Activated CD4-positive, alpha-beta T cell treated with anti-CD3 and anti-CD28 coated beads, Interleukin-2, amount 10 ng/mL, durations not matched to agents 7 days and 5 days (primary cell): ENCODE measurements around the gene XRCC3. TPM values are rescaled to one million over a fixed set of nuclear protein-coding genes. Genes with fewer than 3 reads are reported as not detected.

Source experiments
- CTCF ChIA-PET: fragments of 350-600 bp; sonication (Branson Sonifier 250); formaldehyde crosslinking; loops from one replicate; lab custom pipeline; 2021; ENCODE audit warnings: antibody characterized with exemption; lab: Charles Lee
- POLR2A ChIA-PET: fragments of 350-600 bp; sonication (Branson Sonifier 250); formaldehyde crosslinking; loops from one replicate; lab custom pipeline; 2021; ENCODE audit warnings: antibody characterized with exemption; lab: Charles Lee
- DNase-seq: peaks from one replicate; pipeline ENCODE4 v3.0.0-alpha.2; 2020
- H3K27ac Mint-ChIP-seq: one replicate; pipeline ENCODE4 v1.8.0; 2021; ENCODE audit warnings: mild to moderate bottlenecking, moderate library complexity, mixed read lengths
- H3K27me3 Mint-ChIP-seq: one replicate; pipeline ENCODE4 v1.8.0; 2021; ENCODE audit warnings: mixed read lengths
- H3K36me3 Mint-ChIP-seq: one replicate; pipeline ENCODE4 v1.8.0; 2021; ENCODE audit warnings: low read depth, mixed read lengths
- H3K4me1 Mint-ChIP-seq: one replicate; pipeline ENCODE4 v1.8.0; 2021; ENCODE audit warnings: mixed read lengths
- H3K4me3 Mint-ChIP-seq: one replicate; pipeline ENCODE4 v1.8.0; 2021; ENCODE audit warnings: mild to moderate bottlenecking, moderate library complexity, mixed read lengths
- H3K9me3 Mint-ChIP-seq: one replicate; pipeline ENCODE4 v1.8.0; 2021; ENCODE audit warnings: mixed read lengths
- total RNA-seq, 2 experiments: library from RNA; stranded (reverse); gene quantifications; one replicate each; pipeline ENCODE4 v1.2.3, GENCODE V29; 2021

The XRCC3 gene
- total RNA-seq: 10 to 100 TPM; 36.4 to 37.4 TPM

GRCh38 chr14:103715052-103716000 is at the start of gene XRCC3, which contains the start of gene ZFYVE21:
Gene XRCC3 (minus strand): TSS chr14:103715451. CDS start chr14:103711087, 4,364 bp downstream.
Gene ZFYVE21 (plus strand): TSS chr14:103715810. CDS start chr14:103715842, 32 bp downstream.
- Mint-ChIP-seq H3K27me3 (no peaks in the 10 kb centered on the region), H3K4me3 (peak within 1 kb of the TSS; percentile 97), H3K9me3 (no peaks in the 10 kb centered on the region), H3K36me3 (peaks cover 3% of the 10 kb centered on the region), H3K27ac (peak within 1 kb of the TSS; percentile 96), H3K4me1 (peaks cover 70% of the 10 kb centered on the region)
- POLR2A ChIA-PET: no interaction called here
- peak; percentile 100 for DNase-seq
- CTCF ChIA-PET: interaction anchor here (0.6 to 1.5 kb wide), 4 partner anchors 11 to 956 kb away, joined by 3 read pairs; no protein-coding TSS in a partner anchor

- Mint-ChIP-seq H3K9me3 (no peaks in the 10 kb centered on the region), H3K4me3 (no peak overlapping the region), H3K27me3 (no peaks in the 10 kb centered on the region), H3K4me1 (no peaks in the 10 kb centered on the region), H3K36me3 (no peaks in the 10 kb centered on the region), H3K27ac (no peak overlapping the region)
- DNase-seq: no peak
- ChIA-PET CTCF (no interaction called here), POLR2A (no interaction called here)
These were observed 48.7 kb upstream of the XRCC3 start for GRCh38 chr14:103763730-103764488.

DNA sequence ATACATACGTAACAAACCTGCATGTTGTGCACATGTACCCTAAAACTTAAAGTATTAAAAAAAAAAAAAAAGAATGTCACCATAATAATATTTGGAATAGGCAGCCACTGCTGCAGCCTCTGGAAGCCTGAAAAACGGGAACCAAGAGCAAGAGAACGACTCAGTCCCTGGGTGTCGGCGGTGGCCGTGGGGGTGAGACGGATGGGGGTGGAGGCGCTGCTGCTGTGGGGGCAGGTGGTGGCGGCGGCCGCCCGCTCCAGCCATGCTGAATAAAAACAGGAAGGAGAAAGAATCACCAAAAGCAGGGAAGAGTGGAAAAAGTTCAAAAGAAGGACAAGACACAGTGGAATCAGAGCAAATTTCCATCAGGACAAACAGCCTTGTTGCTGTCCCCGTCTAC is 47.3 kb upstream of the XRCC3 start:
- POLR2A ChIA-PET: no interaction called here
- no peaks in the 10 kb centered on the region for H3K27me3 Mint-ChIP-seq
- H3K9me3 Mint-ChIP-seq: no peaks in the 10 kb centered on the region
- CTCF ChIA-PET: no interaction called here
- no peak overlapping the region for H3K27ac Mint-ChIP-seq
- H3K4me1 Mint-ChIP-seq: no peaks in the 10 kb centered on the region
- H3K36me3 Mint-ChIP-seq: no peaks in the 10 kb centered on the region
- no peak overlapping the region for H3K4me3 Mint-ChIP-seq
- DNase-seq: no peak

- no peaks in the 10 kb centered on the region for H3K9me3 Mint-ChIP-seq
- H3K4me3 Mint-ChIP-seq: no peak overlapping the region
- no peak overlapping the region for H3K27ac Mint-ChIP-seq
- no peaks in the 10 kb centered on the region for H3K27me3 Mint-ChIP-seq
- ChIA-PET POLR2A (no interaction called here), CTCF (no interaction called here)
- no peaks in the 10 kb centered on the region for H3K4me1 Mint-ChIP-seq
- no peak for DNase-seq
- H3K36me3 Mint-ChIP-seq: no peaks in the 10 kb centered on the region
These were observed 46.8 kb upstream of the XRCC3 start for GRCh38 chr14:103762036-103762435.

GRCh38 chr14:103758059-103758776 is 43.0 kb upstream of the XRCC3 start:
- Mint-ChIP-seq H3K36me3 (no peaks in the 10 kb centered on the region), H3K27me3 (no peaks in the 10 kb centered on the region), H3K27ac (no peak overlapping the region), H3K4me1 (no peaks in the 10 kb centered on the region), H3K4me3 (no peak overlapping the region), H3K9me3 (no peaks in the 10 kb centered on the region)
- CTCF ChIA-PET: interaction anchor here (0.6 to 1.0 kb wide), 2 partner anchors 10 to 231 kb away, joined by 4 read pairs; no protein-coding TSS in a partner anchor
- POLR2A ChIA-PET: no interaction called here
- no peak for DNase-seq

- Mint-ChIP-seq H3K27me3 (no peaks in the 10 kb centered on the region), H3K36me3 (no peaks in the 10 kb centered on the region), H3K9me3 (no peaks in the 10 kb centered on the region), H3K4me1 (peaks cover 2% of the 10 kb centered on the region), H3K4me3 (no peak overlapping the region), H3K27ac (no peak overlapping the region)
- ChIA-PET POLR2A (no interaction called here), CTCF (no interaction called here)
- no peak for DNase-seq
These were observed 39.8 kb upstream of the XRCC3 start for GRCh38 chr14:103755060-103755459.

DNA sequence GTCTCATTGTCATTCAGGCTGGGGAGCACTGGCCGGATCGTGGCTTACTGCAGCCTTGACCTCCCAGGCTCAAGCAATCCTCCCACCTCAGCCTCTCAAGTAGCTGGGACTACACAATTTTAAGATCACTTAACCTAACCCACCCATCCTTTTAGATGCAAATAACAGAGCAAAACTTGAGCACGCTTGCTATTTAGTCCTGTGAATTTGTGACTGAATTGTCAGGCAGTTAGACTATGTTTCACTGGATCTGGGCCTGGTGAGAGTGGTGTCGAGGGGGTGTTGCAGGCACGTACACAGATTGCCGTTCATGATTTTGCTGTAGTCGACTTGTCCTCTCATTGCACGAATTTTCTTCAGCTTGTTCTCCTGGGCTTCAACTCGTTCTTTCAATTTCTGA is 38.5 kb upstream of the XRCC3 start:
- no peaks in the 10 kb centered on the region for H3K36me3 Mint-ChIP-seq
- peaks cover 7% of the 10 kb centered on the region for H3K4me1 Mint-ChIP-seq
- ChIA-PET POLR2A (no interaction called here), CTCF (no interaction called here)
- no peak for DNase-seq
- H3K9me3 Mint-ChIP-seq: no peaks in the 10 kb centered on the region
- H3K27ac Mint-ChIP-seq: no peak overlapping the region
- no peak overlapping the region for H3K4me3 Mint-ChIP-seq
- no peaks in the 10 kb centered on the region for H3K27me3 Mint-ChIP-seq

DNA sequence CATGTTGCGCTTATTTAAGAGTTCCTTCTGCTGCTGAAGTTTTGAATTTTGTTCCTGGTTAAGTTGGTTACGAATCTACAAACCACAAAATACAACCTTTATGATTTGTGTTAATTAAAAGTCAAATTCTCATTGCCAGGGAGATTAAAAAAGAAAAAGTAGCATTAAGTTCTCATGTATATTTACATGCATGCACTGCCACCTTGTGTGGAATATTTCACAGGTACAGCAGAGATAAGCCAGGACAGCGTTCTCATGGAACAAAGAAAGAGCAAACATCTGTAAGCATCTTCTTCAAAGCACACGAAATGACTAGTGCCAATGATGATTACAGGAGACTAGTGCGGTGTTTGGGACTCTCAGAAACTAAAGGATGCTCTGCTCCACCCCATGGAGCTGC is 34.6 kb upstream of the XRCC3 start:
- Mint-ChIP-seq H3K27ac (no peak overlapping the region), H3K4me1 (peaks cover 19% of the 10 kb centered on the region), H3K27me3 (no peaks in the 10 kb centered on the region), H3K9me3 (no peaks in the 10 kb centered on the region), H3K4me3 (no peak overlapping the region), H3K36me3 (no peaks in the 10 kb centered on the region)
- no peak for DNase-seq
- ChIA-PET CTCF (no interaction called here), POLR2A (no interaction called here)

DNA sequence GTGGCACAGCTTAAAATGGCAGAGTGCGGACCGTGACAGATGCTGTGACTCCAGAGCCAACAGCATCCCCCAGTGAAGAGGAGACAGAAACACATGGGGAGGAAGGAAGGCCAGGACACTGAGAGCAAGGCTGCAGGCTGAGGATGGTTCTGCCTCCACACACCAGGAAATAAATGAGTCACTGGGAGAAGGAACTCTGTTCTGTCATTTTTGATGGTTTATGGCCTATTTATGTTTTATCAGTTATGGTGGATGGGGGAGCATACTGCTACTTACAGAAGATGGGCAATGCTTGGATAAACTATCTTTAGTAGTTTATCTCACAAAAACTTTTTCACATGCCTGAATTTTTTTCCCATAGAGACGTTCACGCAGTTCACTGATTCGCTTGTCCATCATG is 34.2 kb upstream of the XRCC3 start:
- Mint-ChIP-seq H3K27ac (no peak overlapping the region), H3K36me3 (no peaks in the 10 kb centered on the region), H3K4me3 (no peak overlapping the region), H3K9me3 (no peaks in the 10 kb centered on the region), H3K27me3 (no peaks in the 10 kb centered on the region), H3K4me1 (peaks cover 19% of the 10 kb centered on the region)
- ChIA-PET POLR2A (no interaction called here), CTCF (no interaction called here)
- DNase-seq: no peak

DNA sequence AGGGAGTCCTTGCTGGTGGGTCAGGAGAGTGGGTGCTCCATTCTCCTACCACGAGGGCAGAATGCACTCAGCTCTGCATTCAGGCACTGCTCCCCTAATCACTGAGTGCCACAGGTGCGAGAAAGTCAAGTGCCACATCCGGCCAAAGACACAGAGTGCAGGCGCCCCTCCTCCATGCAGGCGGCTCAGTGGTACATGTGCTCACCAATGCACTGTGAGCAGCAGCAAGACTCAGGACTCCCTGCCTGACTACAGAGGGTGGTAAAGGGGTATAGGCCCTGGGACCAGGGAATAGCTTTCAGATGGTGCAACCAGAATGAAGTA is 33.2 kb upstream of the XRCC3 start:
- Mint-ChIP-seq H3K9me3 (no peaks in the 10 kb centered on the region), H3K4me1 (peaks cover 19% of the 10 kb centered on the region), H3K27ac (peak overlapping the region; percentile 86), H3K4me3 (no peak overlapping the region), H3K27me3 (no peaks in the 10 kb centered on the region), H3K36me3 (no peaks in the 10 kb centered on the region)
- ChIA-PET POLR2A (no interaction called here), CTCF (interaction anchor here (0.8 to 1.0 kb wide), 2 partner anchors 10 to 13 kb away, joined by 3 to 4 read pairs; no protein-coding TSS in a partner anchor)
- DNase-seq: peak; percentile 75

DNA sequence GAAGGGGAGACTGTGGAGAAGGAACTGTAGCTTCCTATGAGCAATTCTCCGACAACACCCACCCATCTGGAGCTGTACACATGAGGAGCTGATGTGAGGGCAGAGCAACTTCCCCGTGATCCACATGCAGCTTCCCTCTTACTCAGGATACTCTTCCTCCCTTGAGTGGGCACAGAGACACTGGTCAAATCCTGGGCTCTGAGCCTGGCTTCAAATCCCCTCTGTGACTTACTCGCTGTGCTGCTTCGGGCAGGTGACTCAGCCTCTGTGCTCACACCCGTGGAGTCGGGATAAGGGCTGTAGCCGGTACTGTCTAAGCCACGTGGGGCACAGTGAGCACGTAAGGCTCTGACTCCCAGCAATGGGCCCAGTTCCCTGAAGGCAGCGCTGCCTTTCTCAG is 31.4 kb upstream of the XRCC3 start:
- Mint-ChIP-seq H3K27ac (no peak overlapping the region), H3K27me3 (no peaks in the 10 kb centered on the region), H3K4me3 (no peak overlapping the region), H3K36me3 (no peaks in the 10 kb centered on the region), H3K4me1 (peaks cover 17% of the 10 kb centered on the region), H3K9me3 (no peaks in the 10 kb centered on the region)
- ChIA-PET CTCF (interaction anchor here (0.6 to 1.2 kb wide), 2 partner anchors 13 to 142 kb away, joined by 3 read pairs; no protein-coding TSS in a partner anchor), POLR2A (no interaction called here)
- DNase-seq: no peak

DNA sequence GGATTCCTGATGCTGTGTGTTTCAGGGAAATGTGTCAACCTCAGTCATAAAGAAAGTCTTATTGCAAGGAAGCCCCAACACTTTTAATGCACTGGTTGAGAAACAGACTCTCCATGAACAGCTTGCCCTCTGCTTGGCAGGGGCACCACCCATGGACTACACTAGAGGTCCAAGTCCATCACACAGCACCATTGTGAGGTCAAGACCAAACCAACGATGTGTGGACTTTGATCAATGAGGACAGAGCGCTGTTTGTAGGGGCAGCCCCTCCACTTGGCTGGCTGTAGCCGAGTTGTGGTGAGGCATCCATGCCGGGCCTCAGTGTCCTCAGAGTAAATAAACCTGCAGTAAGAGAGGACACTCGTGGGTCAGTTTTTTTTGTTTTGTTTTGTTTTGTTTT is 30.2 kb upstream of the XRCC3 start:
- no peaks in the 10 kb centered on the region for H3K36me3 Mint-ChIP-seq
- ChIA-PET POLR2A (interaction anchor here (0.6 kb wide), 1 partner anchor 37 kb away, joined by 3 read pairs; no protein-coding TSS in a partner anchor), CTCF (interaction anchor here (1.2 kb wide), 1 partner anchor 15 kb away, joined by 3 read pairs; no protein-coding TSS in a partner anchor)
- no peak for DNase-seq
- H3K27ac Mint-ChIP-seq: no peak overlapping the region
- no peaks in the 10 kb centered on the region for H3K9me3 Mint-ChIP-seq
- H3K4me1 Mint-ChIP-seq: peaks cover 17% of the 10 kb centered on the region
- no peaks in the 10 kb centered on the region for H3K27me3 Mint-ChIP-seq
- no peak overlapping the region for H3K4me3 Mint-ChIP-seq
